GM06990 (cell line): ENCODE measurements around the gene TBC1D2.

Source experiments
- DNase-seq: peaks from one replicate; pipeline ENCODE4 v3.0.0-alpha.2; 2011; ENCODE audit not compliant: insufficient read length; ENCODE audit errors: extremely low read depth
- H3K27me3 ChIP-seq: replicated peaks from 2 replicates; pipeline ENCODE4 v1.6.0; 2011; ENCODE audit warnings: low read length; ENCODE audit not compliant: control insufficient read depth, insufficient read depth
- H3K36me3 ChIP-seq: 2 replicates; pipeline ENCODE4 v1.5.1; 2011; ENCODE audit warnings: low read length; ENCODE audit not compliant: control insufficient read depth, insufficient read depth
- H3K4me3 ChIP-seq: replicated peaks from 2 replicates; pipeline ENCODE4 v1.5.1; 2011; ENCODE audit warnings: low read depth, mild to moderate bottlenecking, control low read depth, low read length
- CTCF ChIP-seq: IDR thresholded peaks from 2 replicates; pipeline ENCODE4 v1.5.1; 2011; ENCODE audit warnings: low read length, control low read depth, mild to moderate bottlenecking, inconsistent platforms; ENCODE audit not compliant: insufficient read depth, poor library complexity, severe bottlenecking

The TBC1D2 gene

DNA sequence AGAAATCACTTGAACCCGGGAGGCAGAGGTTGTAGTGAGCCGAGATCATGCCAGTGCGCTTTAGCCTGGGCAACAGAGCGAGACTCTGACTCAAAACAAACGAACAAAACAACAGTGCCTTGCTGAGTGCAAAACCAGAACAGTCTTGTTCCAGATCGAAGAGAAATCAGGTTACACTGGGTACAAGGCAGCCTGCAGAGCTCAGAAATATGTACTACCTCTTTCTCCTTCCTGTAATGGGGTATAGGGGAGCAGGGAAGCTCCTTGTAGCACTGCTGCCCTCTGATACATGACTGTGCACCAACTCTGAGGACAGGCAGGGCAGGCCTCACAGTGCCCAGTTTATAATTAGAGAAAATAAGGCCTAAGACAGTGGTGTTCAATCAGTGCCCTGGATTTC, 24.7 kb downstream of the TBC1D2 start:
- H3K36me3 ChIP-seq: no peaks in the 10 kb centered on the region
- no peak for TF ChIP-seq CTCF
- DNase-seq: no peak

DNA sequence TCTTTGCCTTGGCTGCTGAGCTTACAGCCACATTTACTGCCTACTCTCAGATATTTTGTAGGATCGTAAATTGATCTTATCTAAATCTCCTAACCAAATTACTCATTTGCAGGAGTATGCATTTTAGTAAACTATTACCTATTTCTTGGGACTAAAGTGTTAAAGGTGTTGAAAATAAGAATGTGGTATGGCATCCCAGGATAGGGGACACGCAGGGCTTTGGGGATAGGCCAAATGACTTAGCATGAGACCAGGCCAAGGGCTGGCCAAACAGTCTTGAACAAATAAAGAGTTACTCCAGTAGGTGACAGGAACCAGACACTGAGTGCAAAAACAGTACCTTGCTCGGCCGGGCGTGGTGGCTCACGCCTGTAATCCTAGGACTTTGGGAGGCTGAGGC, 25.1 kb downstream of the TBC1D2 start:
- Histone ChIP-seq H3K36me3 (no peaks in the 10 kb centered on the region), H3K27me3 (no peaks in the 10 kb centered on the region), H3K4me3 (no peak overlapping the region)
- DNase-seq: no peak
- no peak for TF ChIP-seq CTCF

More for the DNA sequence above, 24.7 kb downstream of the TBC1D2 start:
- Histone ChIP-seq H3K27me3 (no peaks in the 10 kb centered on the region), H3K4me3 (no peak overlapping the region)

DNA sequence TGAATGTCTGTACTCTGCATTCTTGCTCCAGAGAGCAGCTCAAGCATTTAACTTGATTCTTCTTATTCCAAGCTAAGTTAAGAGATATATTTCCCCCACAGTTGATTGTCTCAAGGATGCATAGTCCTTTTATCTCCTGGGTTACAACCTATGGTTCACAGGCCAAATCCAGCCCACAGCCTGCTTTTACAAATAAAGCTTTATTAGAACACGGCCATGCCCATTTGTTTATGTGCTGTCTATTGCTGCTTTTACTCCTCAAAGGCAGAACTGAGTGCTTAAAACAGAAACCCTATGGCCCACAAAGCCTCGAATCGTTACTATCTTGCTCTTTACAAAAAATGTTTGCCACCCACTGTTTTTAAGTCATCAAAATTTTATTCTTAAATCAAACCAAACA, 25.8 kb downstream of the TBC1D2 start:
- Histone ChIP-seq H3K36me3 (no peaks in the 10 kb centered on the region), H3K4me3 (no peak overlapping the region), H3K27me3 (no peaks in the 10 kb centered on the region)
- TF ChIP-seq CTCF: no peak
- no peak for DNase-seq

GRCh38 chr9:98229090-98229395, 26.4 kb downstream of the TBC1D2 start:
- TF ChIP-seq CTCF: no peak
- Histone ChIP-seq H3K36me3 (no peaks in the 10 kb centered on the region), H3K4me3 (no peak overlapping the region), H3K27me3 (no peaks in the 10 kb centered on the region)
- no peak for DNase-seq

DNA sequence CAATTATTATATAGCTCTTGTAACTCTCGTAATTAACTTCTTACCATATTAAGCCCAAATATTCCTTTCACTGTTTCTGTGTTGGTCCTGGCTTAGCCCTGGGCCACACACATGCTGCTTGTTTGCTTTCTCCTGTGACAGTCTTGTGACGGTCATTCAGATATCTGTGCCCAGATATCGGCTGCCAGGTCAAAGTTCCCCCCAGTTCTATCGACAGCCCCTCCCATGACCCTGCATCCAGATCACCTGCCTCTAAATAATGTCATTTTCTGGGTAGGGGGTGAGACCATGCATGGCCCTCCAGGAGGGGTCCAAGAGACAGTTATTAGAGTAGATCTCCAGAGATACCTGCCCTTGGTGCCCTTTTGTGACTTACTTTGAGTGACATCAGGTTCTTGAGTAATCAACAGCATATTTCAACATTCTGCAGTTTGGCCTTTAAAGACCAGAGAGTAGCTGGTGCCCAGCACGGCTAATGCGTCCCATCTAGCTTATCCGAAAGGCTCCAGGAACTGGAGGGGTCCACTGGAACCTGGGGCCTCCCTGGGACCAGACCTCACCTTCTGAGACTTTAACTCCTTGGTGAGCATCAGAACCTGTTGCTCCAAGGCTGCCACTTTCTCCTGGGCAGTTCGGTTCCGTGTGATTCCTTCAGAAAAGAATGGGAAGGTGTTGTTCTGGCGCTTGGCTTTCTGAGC, 26.9 kb downstream of the TBC1D2 start:
- Histone ChIP-seq H3K36me3 (no peaks in the 10 kb centered on the region), H3K4me3 (no peak overlapping the region), H3K27me3 (no peaks in the 10 kb centered on the region)
- DNase-seq: no peak
- no peak for TF ChIP-seq CTCF

GRCh38 chr9:98227883-98228282, 27.6 kb downstream of the TBC1D2 start:
- no peak for TF ChIP-seq CTCF
- no peaks in the 10 kb centered on the region for H3K36me3 ChIP-seq
- H3K4me3 ChIP-seq: no peak overlapping the region
- no peaks in the 10 kb centered on the region for H3K27me3 ChIP-seq
- no peak for DNase-seq
